ES-I3 (cell line): ENCODE data around the gene COL16A1.

Experiments
- H3K36me3 ChIP-seq: 2 replicates; pipeline ENCODE4 v1.6.1; 2013; ENCODE audit warnings: mild to moderate bottlenecking, low read length, control low read depth, moderate library complexity; ENCODE audit not compliant: insufficient read depth
- H3K4me1 ChIP-seq: 2 replicates; pipeline ENCODE4 v1.6.1; 2013; ENCODE audit warnings: mild to moderate bottlenecking, control low read depth, low read length; ENCODE audit not compliant: insufficient read depth
- H3K9ac ChIP-seq: 2 replicates; pipeline ENCODE4 v1.6.1; 2013; ENCODE audit warnings: low read depth, mild to moderate bottlenecking, low read length, moderate library complexity
- H3K9me3 ChIP-seq: 2 replicates; pipeline ENCODE4 v1.6.1; 2013; ENCODE audit warnings: mild to moderate bottlenecking, low read length, moderate library complexity; ENCODE audit not compliant: control insufficient read depth, insufficient read depth

COL16A1 gene

GRCh38 chr1:31693231-31693630 lies 10.6 kb downstream of the COL16A1 start:
- Histone ChIP-seq H3K4me1 (peaks cover 16% of the 10 kb centered on the region; the same call in 1 of the 2 replicates), H3K9me3 (no peaks in the 10 kb centered on the region), H3K9ac (no peak overlapping the region), H3K36me3 (no peaks in the 10 kb centered on the region)

GRCh38 chr1:31691951-31692350 lies 11.9 kb downstream of the COL16A1 start:
- no peaks in the 10 kb centered on the region for H3K36me3 ChIP-seq
- no peak overlapping the region for H3K9ac ChIP-seq
- H3K4me1 ChIP-seq, result peaks cover 11% of the 10 kb centered on the region; the same call in 1 of the 2 replicates
- H3K9me3 ChIP-seq, result no peaks in the 10 kb centered on the region

DNA sequence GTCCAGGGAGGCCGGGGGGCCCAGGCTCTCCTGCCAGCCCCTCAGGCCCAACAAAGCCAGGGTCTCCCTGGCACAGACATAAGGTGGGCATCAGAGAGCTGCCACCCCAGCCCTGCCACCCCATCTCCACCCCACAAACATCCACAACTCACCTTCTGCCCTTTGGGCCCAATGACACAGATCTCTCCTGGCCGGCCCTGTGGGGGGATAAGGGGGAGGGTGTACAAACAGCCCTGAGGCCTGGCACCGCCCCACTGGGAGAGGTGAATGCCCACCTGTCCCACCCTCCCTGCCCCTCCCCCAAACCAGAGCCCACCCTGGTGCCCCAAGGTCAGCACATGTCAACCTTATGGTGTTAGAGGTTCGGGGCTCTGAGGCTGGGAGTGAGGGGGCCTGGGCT lies 12.4 kb downstream of the COL16A1 start:
- Histone ChIP-seq H3K36me3 (no peaks in the 10 kb centered on the region), H3K9ac (no peak overlapping the region), H3K9me3 (no peaks in the 10 kb centered on the region), H3K4me1 (peaks cover 12% of the 10 kb centered on the region; the same call in 1 of the 2 replicates)

DNA sequence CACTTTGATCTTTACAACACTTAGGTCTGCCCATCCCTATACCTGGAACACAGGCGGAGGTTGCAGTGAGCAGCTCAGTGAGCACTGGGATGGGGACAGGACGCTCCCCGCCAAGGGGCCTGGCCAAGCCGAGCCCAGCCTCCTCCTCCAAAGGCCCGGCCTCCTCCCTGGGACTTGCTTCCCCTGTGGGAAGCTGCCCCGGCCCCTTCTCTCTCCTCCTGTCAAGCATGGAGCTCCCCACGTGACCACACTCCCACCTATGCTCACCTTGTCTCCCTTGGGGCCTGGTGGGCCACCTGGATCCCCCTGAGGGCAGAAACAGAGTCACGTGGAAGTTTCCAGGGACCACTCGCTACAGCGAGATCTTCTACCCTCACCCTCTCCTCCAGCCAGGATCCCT lies 12.9 kb downstream of the COL16A1 start:
- Histone ChIP-seq H3K4me1 (peaks cover 14% of the 10 kb centered on the region; the same call in 1 of the 2 replicates), H3K36me3 (no peaks in the 10 kb centered on the region), H3K9ac (no peak overlapping the region)

GRCh38 chr1:31689854-31690253 lies 14.0 kb downstream of the COL16A1 start:
- no peaks in the 10 kb centered on the region for H3K36me3 ChIP-seq
- peaks cover 17% of the 10 kb centered on the region; the same call in 1 of the 2 replicates for H3K4me1 ChIP-seq
- no peak overlapping the region for H3K9ac ChIP-seq
- H3K9me3 ChIP-seq, result no peaks in the 10 kb centered on the region

More for the DNA sequence above, 12.9 kb downstream of the COL16A1 start:
- H3K9me3 ChIP-seq, result no peaks in the 10 kb centered on the region

DNA sequence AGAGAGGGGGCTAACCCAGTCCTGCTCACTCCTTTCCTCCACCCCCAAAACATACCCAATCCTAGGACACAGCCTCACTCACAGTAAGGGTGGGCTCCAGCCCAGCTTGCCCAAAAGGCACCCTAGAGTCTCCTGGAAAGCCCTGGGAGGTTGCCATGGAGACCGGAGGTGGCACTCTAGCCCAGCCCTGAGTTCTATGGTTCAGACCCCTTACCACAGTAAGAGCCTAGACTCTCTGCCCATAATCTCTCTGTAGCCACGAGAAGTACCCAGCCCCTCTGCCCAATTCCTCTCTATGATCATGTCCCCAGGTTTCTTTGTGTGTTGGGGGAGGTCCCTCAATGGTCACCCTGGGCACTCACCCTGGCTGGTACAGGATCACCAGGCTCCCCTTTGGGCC lies 14.4 kb downstream of the COL16A1 start:
- Histone ChIP-seq H3K9me3 (no peaks in the 10 kb centered on the region), H3K4me1 (peaks cover 17% of the 10 kb centered on the region; the same call in 1 of the 2 replicates), H3K9ac (no peak overlapping the region), H3K36me3 (no peaks in the 10 kb centered on the region)

GRCh38 chr1:31688233-31688918 lies 15.4 kb downstream of the COL16A1 start:
- Histone ChIP-seq H3K9me3 (no peaks in the 10 kb centered on the region), H3K9ac (no peak overlapping the region), H3K4me1 (peaks cover 17% of the 10 kb centered on the region; the same call in 1 of the 2 replicates), H3K36me3 (no peaks in the 10 kb centered on the region)

DNA sequence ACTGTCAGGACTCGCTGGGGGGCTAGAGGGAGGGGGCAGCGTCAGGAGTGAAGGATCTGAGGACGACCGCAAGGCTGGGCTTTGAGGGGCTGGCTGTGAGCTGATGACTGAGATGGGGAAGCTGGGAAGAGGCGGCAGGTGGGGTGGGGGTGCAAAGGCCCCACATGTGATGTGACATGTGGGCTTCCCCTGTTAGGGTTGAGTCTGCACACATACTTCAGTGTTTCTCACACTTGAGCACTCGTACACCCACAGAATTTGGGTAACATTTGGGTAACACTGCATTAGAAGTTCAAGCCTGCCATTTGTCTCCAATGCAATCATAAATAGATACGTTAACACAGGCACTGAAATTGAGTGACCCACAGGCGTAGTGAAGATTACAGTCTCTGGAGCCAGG lies 16.2 kb downstream of the COL16A1 start:
- Histone ChIP-seq H3K36me3 (no peaks in the 10 kb centered on the region), H3K9ac (no peak overlapping the region), H3K9me3 (no peaks in the 10 kb centered on the region), H3K4me1 (peaks cover 17% of the 10 kb centered on the region; the same call in 1 of the 2 replicates)

- Histone ChIP-seq H3K4me1 (peaks cover 15% of the 10 kb centered on the region; the same call in 1 of the 2 replicates), H3K9me3 (no peaks in the 10 kb centered on the region), H3K36me3 (no peaks in the 10 kb centered on the region), H3K9ac (no peak overlapping the region)
These were observed 18.0 kb downstream of the COL16A1 start for GRCh38 chr1:31685795-31686194.

- Histone ChIP-seq H3K9me3 (no peaks in the 10 kb centered on the region), H3K4me1 (peaks cover 6% of the 10 kb centered on the region; the same call in 1 of the 2 replicates), H3K36me3 (no peaks in the 10 kb centered on the region), H3K9ac (no peak overlapping the region)
These were observed 19.8 kb downstream of the COL16A1 start for GRCh38 chr1:31683997-31684396.

GRCh38 chr1:31681415-31681814 lies 22.4 kb downstream of the COL16A1 start:
- Histone ChIP-seq H3K36me3 (no peaks in the 10 kb centered on the region), H3K4me1 (peaks cover 4% of the 10 kb centered on the region; the same call in 1 of the 2 replicates), H3K9ac (no peak overlapping the region), H3K9me3 (no peaks in the 10 kb centered on the region)

DNA sequence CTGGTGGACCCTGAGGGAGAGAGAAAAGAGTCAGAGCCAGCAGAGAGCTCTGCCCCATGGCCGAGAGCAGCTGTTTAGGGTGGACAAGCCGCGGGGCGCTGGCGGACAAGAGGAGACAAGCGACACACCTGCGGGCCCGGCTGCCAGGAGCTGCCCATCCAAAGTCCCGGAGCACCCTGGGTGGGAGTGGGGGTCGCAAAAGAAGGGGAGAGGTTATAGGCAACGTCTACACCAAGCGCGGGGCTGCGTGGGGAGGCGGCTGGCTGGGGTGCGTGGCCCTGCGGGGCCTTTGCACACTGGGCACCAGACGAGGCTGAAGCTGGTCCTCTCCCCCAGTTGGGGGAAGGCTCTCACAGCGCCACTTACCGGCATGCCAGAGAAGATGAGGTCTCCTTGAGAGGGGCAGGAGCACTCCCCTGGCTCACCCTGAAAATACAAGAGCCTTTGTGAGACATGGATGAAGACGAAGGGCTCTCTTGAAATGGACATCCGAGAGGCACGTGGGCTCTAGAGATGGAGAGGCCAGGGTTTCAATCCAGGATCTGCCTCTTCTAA lies 24.1 kb downstream of the COL16A1 start:
- Histone ChIP-seq H3K36me3 (no peaks in the 10 kb centered on the region), H3K4me1 (0 out of 2 replicates have a peak, but pooled peaks cover 4% of the 10 kb centered on the region), H3K9ac (no peak overlapping the region), H3K9me3 (no peaks in the 10 kb centered on the region)

- Histone ChIP-seq H3K4me1 (0 out of 2 replicates have a peak, but pooled peaks cover 4% of the 10 kb centered on the region), H3K9me3 (no peaks in the 10 kb centered on the region)
These were observed 24.7 kb downstream of the COL16A1 start for GRCh38 chr1:31679091-31679490.

GRCh38 chr1:31678681-31679080 lies 25.1 kb downstream of the COL16A1 start:
- Histone ChIP-seq H3K4me1 (0 out of 2 replicates have a peak, but pooled peaks cover 4% of the 10 kb centered on the region), H3K9me3 (no peaks in the 10 kb centered on the region), H3K9ac (no peak overlapping the region), H3K36me3 (no peaks in the 10 kb centered on the region)

More at GRCh38 chr1:31679091-31679490, 24.7 kb downstream of the COL16A1 start:
- no peak overlapping the region for H3K9ac ChIP-seq
- H3K36me3 ChIP-seq, result no peaks in the 10 kb centered on the region

DNA sequence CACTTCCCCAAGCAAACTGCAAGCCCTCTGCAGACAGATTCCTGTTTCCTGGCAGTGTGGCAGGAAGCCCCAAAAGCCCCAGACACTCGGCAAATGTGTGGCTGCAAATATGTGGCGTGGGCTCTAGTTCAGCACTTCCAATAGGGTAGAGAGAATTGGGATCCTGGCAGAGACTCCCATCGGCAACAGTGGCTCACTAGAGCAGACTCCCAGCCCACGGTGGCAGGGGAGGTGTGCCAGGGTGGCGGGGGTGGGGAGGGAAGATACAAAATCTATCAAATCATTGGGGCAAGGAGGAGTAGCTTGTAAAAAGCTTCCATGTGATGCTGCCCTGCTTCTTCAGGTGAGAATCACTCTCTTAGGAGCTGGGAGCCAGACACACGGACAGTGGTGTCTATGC lies 25.9 kb downstream of the COL16A1 start:
- Histone ChIP-seq H3K9ac (no peak overlapping the region), H3K36me3 (no peaks in the 10 kb centered on the region), H3K9me3 (no peaks in the 10 kb centered on the region), H3K4me1 (0 out of 2 replicates have a peak, but pooled peaks cover 4% of the 10 kb centered on the region)
